HFF-Myc (cell line): Measurements from ENCODE around the gene IL20.

ENCODE experiments used
- DNase-seq: peaks from one replicate; pipeline ENCODE4 v3.0.0-alpha.2; 2011; ENCODE audit warnings: low read depth; ENCODE audit errors: extremely low read depth
- H3K4me3 ChIP-seq: replicated peaks from 2 replicates; pipeline ENCODE4 v1.5.1; 2011; ENCODE audit warnings: low read depth, mild to moderate bottlenecking, control low read depth, low read length
- TF ChIP-seq, protein P1 (sequence below): IDR thresholded peaks from 2 replicates; pipeline ENCODE4 v1.5.1; 2012; ENCODE audit warnings: mild to moderate bottlenecking, low read depth, low read length, control low read depth; ENCODE audit errors: missing control alignments

The IL20 gene

DNA sequence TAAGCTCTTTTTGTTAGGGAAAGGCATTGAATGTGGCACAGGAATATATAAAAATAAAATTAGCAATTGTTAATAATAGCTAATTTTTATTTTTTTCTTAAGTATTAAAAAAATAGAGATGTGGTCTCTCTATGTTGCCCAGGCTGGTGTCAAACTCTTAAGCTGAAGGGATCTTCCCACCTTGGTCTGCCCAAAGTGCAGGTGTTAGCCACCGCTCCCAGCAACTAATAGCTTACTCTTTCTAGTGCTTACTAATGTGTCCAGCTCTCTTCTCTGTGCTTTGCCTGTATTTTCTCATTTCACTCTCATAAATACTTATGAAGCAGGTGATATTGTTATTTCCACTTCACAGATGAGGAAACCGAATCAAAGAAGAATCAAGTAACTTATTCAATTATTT is 18.5 kb downstream of the IL20 start:
- TF ChIP-seq, protein P1, sequence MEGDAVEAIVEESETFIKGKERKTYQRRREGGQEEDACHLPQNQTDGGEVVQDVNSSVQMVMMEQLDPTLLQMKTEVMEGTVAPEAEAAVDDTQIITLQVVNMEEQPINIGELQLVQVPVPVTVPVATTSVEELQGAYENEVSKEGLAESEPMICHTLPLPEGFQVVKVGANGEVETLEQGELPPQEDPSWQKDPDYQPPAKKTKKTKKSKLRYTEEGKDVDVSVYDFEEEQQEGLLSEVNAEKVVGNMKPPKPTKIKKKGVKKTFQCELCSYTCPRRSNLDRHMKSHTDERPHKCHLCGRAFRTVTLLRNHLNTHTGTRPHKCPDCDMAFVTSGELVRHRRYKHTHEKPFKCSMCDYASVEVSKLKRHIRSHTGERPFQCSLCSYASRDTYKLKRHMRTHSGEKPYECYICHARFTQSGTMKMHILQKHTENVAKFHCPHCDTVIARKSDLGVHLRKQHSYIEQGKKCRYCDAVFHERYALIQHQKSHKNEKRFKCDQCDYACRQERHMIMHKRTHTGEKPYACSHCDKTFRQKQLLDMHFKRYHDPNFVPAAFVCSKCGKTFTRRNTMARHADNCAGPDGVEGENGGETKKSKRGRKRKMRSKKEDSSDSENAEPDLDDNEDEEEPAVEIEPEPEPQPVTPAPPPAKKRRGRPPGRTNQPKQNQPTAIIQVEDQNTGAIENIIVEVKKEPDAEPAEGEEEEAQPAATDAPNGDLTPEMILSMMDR, result no peak
- H3K4me3 ChIP-seq, result no peak overlapping the region
- DNase-seq, result no peak

DNA sequence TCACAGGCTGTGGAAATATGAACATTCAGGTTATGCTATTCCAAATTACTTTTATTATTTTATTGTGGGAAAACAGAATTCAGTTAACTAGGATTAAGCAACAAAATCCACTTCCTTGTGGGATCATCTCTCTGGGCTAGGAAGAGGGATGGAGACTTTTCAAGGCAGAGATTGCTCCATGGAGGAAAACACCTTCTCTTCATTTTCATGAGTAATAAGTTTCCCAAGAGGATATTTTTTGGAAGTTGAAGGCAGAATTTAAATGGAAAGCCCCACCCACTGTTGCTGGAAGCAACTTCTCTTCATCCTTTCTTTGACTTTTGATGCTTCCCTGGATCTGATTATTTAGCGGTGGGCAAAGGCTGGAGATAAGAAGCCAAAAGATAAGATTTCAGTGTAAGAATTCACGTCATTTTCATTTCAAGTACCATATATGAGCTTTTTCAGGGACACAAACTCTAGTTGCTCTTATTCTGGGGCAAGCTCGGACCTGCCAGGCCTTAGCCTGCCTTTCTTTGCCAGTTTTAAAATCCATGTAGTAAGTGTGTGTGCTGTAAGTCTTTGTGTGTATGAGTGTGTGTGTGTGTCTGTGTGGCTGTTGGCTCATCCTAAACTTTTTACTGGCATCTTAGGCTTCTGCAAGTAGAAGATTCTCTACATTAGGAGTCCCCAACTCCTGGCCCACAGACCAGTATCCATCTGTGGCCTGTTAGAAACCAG is 20.1 kb downstream of the IL20 start:
- TF ChIP-seq, protein P1, result no peak
- DNase-seq, result no peak
- no peak overlapping the region for H3K4me3 ChIP-seq

DNA sequence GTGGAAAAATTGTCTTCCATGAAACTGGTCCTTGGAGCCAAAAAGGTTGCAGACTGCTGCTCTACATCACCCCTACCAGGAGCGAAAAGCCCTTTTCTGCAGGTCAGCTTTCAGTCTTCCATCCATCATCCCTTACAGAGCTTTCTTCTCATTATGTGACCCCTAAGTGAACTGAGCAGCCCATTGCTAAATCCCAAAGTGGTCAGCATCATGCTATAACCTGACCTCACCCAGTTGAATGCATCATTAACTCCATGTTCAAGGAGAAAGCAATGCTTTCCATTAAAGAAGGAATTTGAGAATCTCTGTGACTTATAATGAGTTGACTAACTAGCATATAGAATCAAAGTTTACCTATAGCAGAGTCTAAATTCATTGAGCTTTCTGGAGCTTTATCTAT is 21.4 kb downstream of the IL20 start:
- no peak overlapping the region for H3K4me3 ChIP-seq
- TF ChIP-seq, protein P1, result no peak
- no peak for DNase-seq

DNA sequence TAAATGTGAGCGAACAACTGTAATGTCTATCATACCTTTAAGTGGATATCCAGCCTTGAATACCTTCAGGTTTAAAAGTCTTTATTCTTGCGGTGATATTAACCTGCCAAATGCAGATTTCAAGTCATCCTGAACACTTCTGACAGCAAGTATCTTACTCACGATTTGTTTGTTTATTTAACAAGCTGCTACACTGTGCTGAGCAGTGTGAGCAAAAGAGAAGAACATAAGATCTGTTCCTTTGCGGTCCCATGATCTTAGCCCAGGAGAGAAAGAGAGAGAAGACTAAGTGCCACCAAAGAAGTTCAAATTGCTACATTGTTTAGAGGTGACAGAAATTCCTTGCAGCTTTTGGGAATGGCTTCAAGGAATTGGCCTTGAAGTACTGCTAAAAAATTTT is 22.3 kb downstream of the IL20 start:
- H3K4me3 ChIP-seq, result no peak overlapping the region
- DNase-seq, result no peak
- TF ChIP-seq, protein P1, result no peak

DNA sequence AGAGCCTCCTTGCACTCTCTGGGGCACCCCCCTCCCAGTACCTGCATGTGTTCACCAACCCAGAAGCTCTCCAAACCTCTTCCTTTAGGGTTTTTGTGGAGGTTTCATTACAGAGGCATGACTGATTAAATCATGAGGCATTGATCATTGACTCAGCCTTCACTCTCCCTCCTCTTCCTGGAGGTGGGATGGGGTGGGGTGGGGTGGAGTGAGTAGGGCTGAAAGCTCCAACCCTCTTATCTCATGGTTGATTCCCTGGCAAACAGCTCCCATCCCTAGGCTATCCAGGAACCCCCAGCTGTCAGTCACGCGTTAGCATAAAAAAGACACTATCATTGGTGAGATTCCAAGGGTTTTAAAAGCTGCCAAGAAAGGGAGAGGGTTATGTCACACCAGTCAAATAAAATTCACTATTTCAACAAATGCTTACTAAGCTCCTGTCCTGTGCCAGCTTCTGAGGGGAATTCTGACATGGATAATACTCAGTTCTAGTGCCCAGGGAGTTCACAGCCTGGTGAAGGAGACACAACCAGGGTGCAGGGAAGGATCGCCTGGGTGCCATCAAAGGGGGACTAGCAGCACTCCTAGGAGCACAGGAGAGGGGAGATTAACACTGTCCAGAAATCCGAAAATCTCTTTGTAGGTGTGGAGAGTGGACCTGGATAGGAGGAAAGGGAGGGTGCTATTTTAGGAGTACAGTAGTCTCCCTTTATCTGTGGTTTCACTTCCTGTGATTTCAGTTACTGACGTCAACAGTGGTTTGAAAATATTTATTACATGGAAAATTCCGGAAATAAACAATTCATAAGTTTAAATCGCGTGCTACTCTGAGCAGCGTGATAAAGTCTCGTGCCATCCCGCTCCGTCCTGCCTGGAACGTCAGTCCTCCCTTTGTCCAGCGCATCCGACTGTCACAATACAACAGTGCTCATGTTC is 25.0 kb downstream of the IL20 start:
- DNase-seq, result no peak
- TF ChIP-seq, protein P1, result no peak
- H3K4me3 ChIP-seq, result no peak overlapping the region

DNA sequence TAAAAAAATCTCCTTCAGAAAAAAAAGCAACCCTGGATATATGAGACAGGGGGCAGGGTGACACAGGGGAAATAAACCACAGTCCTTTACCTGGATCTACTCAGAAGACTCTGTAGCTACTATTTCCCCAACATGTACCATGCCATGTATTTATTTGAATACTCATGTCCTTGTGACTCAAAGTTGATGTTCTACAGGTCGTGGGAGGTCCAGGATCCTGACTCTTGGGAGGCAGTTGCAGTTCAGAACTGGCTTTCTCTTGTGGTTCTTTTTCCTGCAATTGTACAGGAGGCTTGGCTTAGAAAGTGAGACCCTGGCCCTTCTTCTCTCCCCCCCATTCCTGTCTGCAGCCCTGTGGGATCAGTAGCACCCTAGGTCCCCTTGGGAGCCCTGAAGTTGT is 26.0 kb downstream of the IL20 start:
- DNase-seq, result no peak
- TF ChIP-seq, protein P1, result no peak
- H3K4me3 ChIP-seq, result no peak overlapping the region
